Measurements from ENCODE around the gene GDAP2. TPM values are rescaled to one million over a fixed set of nuclear protein-coding genes. Genes with fewer than 3 reads are reported as not detected.
A peak's percentile ranks its signal among the peaks of the same experiment; 100 is the strongest.

Gene GDAP2
- total and polyA plus RNA-seq, 2 of the 4 experiments (the other 2 are of a cell fraction): 5.4 to 27.1 TPM

- dilution Hi-C loops (cut with HindIII; ENCODE audit: low sequenced_read_pairs, unreplicated experiment) (no loop called here), intact Hi-C loops (cut with micrococcal nuclease) (no loop called here), in situ Hi-C loops (cut with MboI; ENCODE audit: low sequenced_read_pairs) (no loop called here)
- no peak overlapping the region for H2BK5ac ChIP-seq (ENCODE audit: low read depth, low read length, poor library complexity, severe bottlenecking)
- no peak overlapping the region for H3K4me3 ChIP-seq (ENCODE audit: insufficient read depth, low read depth, low read length)
- no peak overlapping the region for H3K18ac ChIP-seq (ENCODE audit: low read depth, low read length)
- no peak overlapping the region for H4K5ac ChIP-seq (ENCODE audit: low read depth, low read length)
- ChIA-PET CTCF (no interaction called here), POLR2A (ENCODE audit: unreplicated experiment) (no interaction called here)
- no peaks in the 10 kb centered on the region for H3K9me1 ChIP-seq (ENCODE audit: insufficient read depth, low read length)
- no peaks in the 10 kb centered on the region for H3K9me3 ChIP-seq (ENCODE audit: control insufficient read depth, insufficient read depth, low read length)
- H3K4ac ChIP-seq (ENCODE audit: low read depth, low read length): no peak overlapping the region
- no peak overlapping the region for H3K14ac ChIP-seq (replicated peaks; ENCODE audit: low read depth, low read length)
- no peak overlapping the region for H2AFZ ChIP-seq (replicated peaks; ENCODE audit: low read length, poor library complexity)
- BruUV-seq (replicated peaks): no TSS peak
- TF ChIP-seq MAZ (IDR thresholded peaks at IDR 0.05; ENCODE audit: borderline replicate concordance, low read depth, low read length): no peak
- no peak for TF ChIP-seq FOS (IDR thresholded peaks at IDR 0.05; ENCODE audit: low read depth, low read length)
- no peak for TF ChIP-seq USF2 (IDR thresholded peaks at IDR 0.05; ENCODE audit: low read depth, low read length)
- TF ChIP-seq SMC3 (IDR thresholded peaks at IDR 0.05; ENCODE audit: low read depth, low read length): no peak
- TF ChIP-seq NFE2L2 (IDR thresholded peaks at IDR 0.05; ENCODE audit: low read depth, low read length): no peak
- TF ChIP-seq CTCF (conservative IDR thresholded peaks at IDR 0.05; ENCODE audit: low read depth, low read length): no peak
- TF ChIP-seq ELK1 (IDR thresholded peaks at IDR 0.05; ENCODE audit: borderline replicate concordance, low read depth, low read length): no peak
- no peak for TF ChIP-seq POLR2A (IDR thresholded peaks at IDR 0.05; ENCODE audit: low read depth, low read length)
- no peak for TF ChIP-seq RCOR1 (IDR thresholded peaks at IDR 0.05; ENCODE audit: insufficient replicate concordance, low read length)
- TF ChIP-seq MAFK (IDR thresholded peaks at IDR 0.05; ENCODE audit: low read depth, low read length): no peak
- TF ChIP-seq CEBPB (IDR thresholded peaks at IDR 0.05; ENCODE audit: low read depth, low read length): no peak
- TF ChIP-seq RAD21 (IDR thresholded peaks at IDR 0.05; ENCODE audit: low read length): no peak
- TF ChIP-seq MXI1 (IDR thresholded peaks at IDR 0.05; ENCODE audit: borderline replicate concordance, low read depth, low read length): no peak
- no peak for TF ChIP-seq RFX5 (IDR thresholded peaks at IDR 0.05; ENCODE audit: low read depth, low read length)
- TF ChIP-seq BHLHE40 (IDR thresholded peaks at IDR 0.05; ENCODE audit: low read depth, low read length): no peak
- TF ChIP-seq CHD1 (IDR thresholded peaks at IDR 0.05; ENCODE audit: low read depth, low read length): no peak
- no peak overlapping the region for H3K56ac ChIP-seq (ENCODE audit: extremely low read depth, insufficient read depth, low read length)
- no peak overlapping the region; the same call in 2 of the 3 replicates for H2BK15ac ChIP-seq (ENCODE audit: low read depth, low read length)
- ATAC-seq (ENCODE audit: low read depth): no peak
- no peak overlapping the region for H4K91ac ChIP-seq (ENCODE audit: insufficient read depth, low read depth, low read length)
- no peak for DNase-seq
- no peak overlapping the region for H2AK9ac ChIP-seq (replicated peaks; ENCODE audit: low read depth, low read length, poor library complexity)
- no peaks in the 10 kb centered on the region for H3K27me3 ChIP-seq (ENCODE audit: control insufficient read depth, insufficient read depth, low read length)
- H3K27ac ChIP-seq (ENCODE audit: insufficient read depth, low read length): no peak overlapping the region
- H2AK5ac ChIP-seq (ENCODE audit: low read depth, low read length): peak overlapping the region; percentile 60; the same call in 1 of the 2 replicates
- no peaks in the 10 kb centered on the region for H3K36me3 ChIP-seq (ENCODE audit: control insufficient read depth, insufficient read depth, low read length)
- 0 out of 2 replicates have a peak overlapping the region, but pooled peaks have one; percentile 18 for H2BK120ac ChIP-seq (ENCODE audit: low read depth, low read length)
- H3K9ac ChIP-seq (ENCODE audit: low read depth, low read length): no peak overlapping the region
- peaks cover 0 to 4% of the 10 kb centered on the region in 2 experiments; a peak in 2 of 4 replicates for H3K79me1 ChIP-seq (ENCODE audit: low read depth in 1 of 2, low read length in 2 of 2)
- H3K4me2 ChIP-seq (ENCODE audit: low read depth, low read length): no peak overlapping the region
- no CpG with 5 or more reads among the region's 2 CpGs for WGBS, 2 experiments (ENCODE audit: extremely low coverage in 2 of 2, insufficient read length in 1 of 2)
- H4K20me1 ChIP-seq (ENCODE audit: insufficient read depth, low read length): no peaks in the 10 kb centered on the region
- H4K8ac ChIP-seq (ENCODE audit: low read depth in 2 of 2, low read length in 2 of 2): no peak overlapping the region
- no peak overlapping the region for H3K23ac ChIP-seq (ENCODE audit: low read depth, low read length)
- no peak overlapping the region for H2BK20ac ChIP-seq (ENCODE audit: low read depth, low read length)
- peaks cover 5% of the 10 kb centered on the region; the same call in 1 of the 2 replicates for H3K4me1 ChIP-seq (ENCODE audit: control insufficient read depth, insufficient read depth, low read length)
Measured at GRCh38 chr1:117851687-117852086, 77.7 kb downstream of the GDAP2 start.
